Liver (tissue), 9 donors: Measurements from ENCODE around the gene NLGN1. TPM values are rescaled to one million over a fixed set of nuclear protein-coding genes. Genes with fewer than 3 reads are reported as not detected.
"Not testable (repeated sequence)": the region's sequence is repeated elsewhere in the genome, so short reads cannot be mapped to it uniquely, and the experiment has no call there.

ENCODE experiments used
- DNase-seq: peaks from one replicate; pipeline ENCODE4 v3.0.0-alpha.2; 2017; ENCODE audit warnings: low spot score
- H3K27ac ChIP-seq, 2 donors: one replicate each; pipeline ENCODE4 v1.7.0; 2013; ENCODE audit warnings: inconsistent platforms in 2 of 2, low read length in 2 of 2, control low read depth in 1 of 2, low read depth in 1 of 2, mild to moderate bottlenecking in 1 of 2
- H3K27me3 ChIP-seq, 4 donors: one replicate each; pipeline versions ENCODE4 v1.6.1 to v1.7.0; 2013; ENCODE audit warnings: low read length in 3 of 4, inconsistent platforms in 1 of 4, mild to moderate bottlenecking in 1 of 4, moderate library complexity in 1 of 4; ENCODE audit not compliant: control insufficient read depth in 4 of 4, insufficient read depth in 4 of 4
- H3K36me3 ChIP-seq, 4 donors: one replicate each; pipeline versions ENCODE4 v1.6.1 to v1.7.0; 2013; ENCODE audit warnings: low read length in 3 of 4, mild to moderate bottlenecking in 3 of 4, low read depth in 1 of 4, moderate library complexity in 1 of 4; ENCODE audit not compliant: control insufficient read depth in 4 of 4, insufficient read depth in 3 of 4
- H3K4me1 ChIP-seq, 4 donors: one replicate each; pipeline versions ENCODE4 v1.6.1 to v1.7.0; 2013; ENCODE audit warnings: low read length in 3 of 4, mild to moderate bottlenecking in 3 of 4, moderate library complexity in 1 of 4; ENCODE audit not compliant: control insufficient read depth in 4 of 4, insufficient read depth in 4 of 4
- H3K4me3 ChIP-seq, 3 donors: one replicate each; pipeline versions ENCODE4 v1.6.1 to v1.7.0; 2013; ENCODE audit warnings: low read length in 3 of 3, control low read depth in 1 of 3, low read depth in 1 of 3, mild to moderate bottlenecking in 1 of 3
- H3K9ac ChIP-seq, 2 donors: one replicate each; pipeline ENCODE4 v1.7.0; 2013; ENCODE audit warnings: low read length in 2 of 2, mild to moderate bottlenecking in 2 of 2, moderate library complexity in 2 of 2, control low read depth in 1 of 2, low read depth in 1 of 2
- H3K9me3 ChIP-seq, 4 donors: one replicate each; pipeline versions ENCODE4 v1.6.1 to v1.7.0; 2013; ENCODE audit warnings: low read length in 3 of 4; ENCODE audit not compliant: control insufficient read depth in 4 of 4
- EGR1 ChIP-seq, 2 donors: IDR thresholded peaks; 2 replicates each; pipeline ENCODE4 v1.6.1; 2016 to 2018; ENCODE audit warnings: antibody characterized with exemption in 2 of 2, low read depth in 2 of 2
- FOXA1 ChIP-seq: IDR thresholded peaks from 2 replicates; pipeline ENCODE4 v1.6.1; 2016; ENCODE audit warnings: antibody characterized with exemption
- HNF4G ChIP-seq: IDR thresholded peaks from 2 replicates; pipeline ENCODE4 v1.6.1; 2016; ENCODE audit warnings: antibody characterized with exemption
- JUND ChIP-seq, 2 donors: IDR thresholded peaks; 2 replicates each; pipeline ENCODE4 v1.6.1; 2016; ENCODE audit warnings: antibody characterized with exemption in 2 of 2
- NR2F2 ChIP-seq: IDR thresholded peaks from 2 replicates; pipeline ENCODE4 v1.6.1; 2016; ENCODE audit warnings: antibody characterized with exemption
- RXRA ChIP-seq, 2 donors: IDR thresholded peaks; 2 replicates each; pipeline ENCODE4 v1.6.1; 2017 to 2018; ENCODE audit warnings: antibody characterized with exemption in 2 of 2, mild to moderate bottlenecking in 1 of 2
- TAF1 ChIP-seq: conservative IDR thresholded peaks from 2 replicates; pipeline ENCODE4 v1.6.1; 2016; ENCODE audit warnings: antibody characterized with exemption, mild to moderate bottlenecking
- WGBS: extraction: QIAGEN DNeasy Blood & Tissue Kit; methylation state at CpG from one replicate; pipeline ENCODE4 v1.1.7; 2013; 5-methylcytosine and 5-hydroxymethylcytosine counted together
- polyA plus RNA-seq, 2 donors: library from polyadenylated mRNA; stranded (reverse) in 1 of 2; unstranded in 1 of 2; fragments of 200-250 nt in 1 of 2; fragments of >200 nt in 1 of 2; fragmentation: Nextera tagmentation in 1 of 2; extraction: Ambion mirVana in 1 of 2; gene quantifications; one replicate each; pipeline versions ENCODE4 v1.2.1 to v1.2.3, GENCODE V29; 2013 to 2015
- total RNA-seq, 2 donors: library from RNA; depleted of rRNA; stranded (reverse); fragments of >200 nt; gene quantifications; one replicate each; pipeline ENCODE4 v1.2.3, GENCODE V29; 2014
- TF ChIP-seq, protein P1 (sequence below): IDR thresholded peaks from 2 replicates; pipeline ENCODE4 v1.6.1; 2016; ENCODE audit warnings: antibody characterized with exemption, mild to moderate bottlenecking
- TF ChIP-seq, protein P2 (sequence below): IDR thresholded peaks from 2 replicates; pipeline ENCODE4 v1.6.1; 2016; ENCODE audit warnings: antibody characterized with exemption
- TF ChIP-seq, protein P3 (sequence below): fragments of 150-350 bp; IDR thresholded peaks from 2 replicates; pipeline ENCODE4 v1.5.1; 2017; ENCODE audit warnings: improper control_type of control experiment, low read depth, low read length; ENCODE audit not compliant: missing input control
- TF ChIP-seq, protein P4 (sequence below): IDR thresholded peaks from 2 replicates; pipeline ENCODE4 v1.6.1; 2016; ENCODE audit warnings: antibody characterized with exemption
- donor health status: healthy.
- donor health status: healthy.
- donor health status: healthy.
- donor health status: healthy.
- donor health status: healthy.

The NLGN1 gene
- total and polyA plus RNA-seq, 4 donors, result 0.02 to 0.67 (median 0.37) TPM; not detected in 1

DNA sequence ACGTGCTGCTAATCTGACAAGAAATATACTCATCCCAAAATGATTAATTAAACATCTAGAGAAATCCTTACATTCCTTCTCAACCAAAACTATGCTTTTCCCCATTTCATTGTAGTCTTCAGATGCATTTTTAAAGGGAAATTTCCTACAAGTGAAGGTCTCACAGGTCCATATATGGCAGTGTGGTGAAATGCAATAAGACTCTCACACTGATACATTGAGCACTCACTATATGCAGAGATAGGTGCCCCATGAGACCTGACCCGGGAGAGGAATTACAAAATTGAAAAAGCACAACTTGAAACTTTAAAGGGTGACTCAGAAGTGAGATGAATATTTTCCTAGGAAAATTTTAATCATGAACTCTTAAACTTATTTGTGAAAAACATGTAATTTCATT is 832.4 kb downstream of the NLGN1 start:
- H3K27ac ChIP-seq, result no peak overlapping the region
- no peaks in the 10 kb centered on the region for H3K4me1 ChIP-seq
- H3K9ac ChIP-seq, result no peak overlapping the region
- DNase-seq, result no peak
- WGBS, result 67% methylated on average over 2 of the region's 2 CpGs
- H3K27me3 ChIP-seq, result no peaks in the 10 kb centered on the region
- H3K9me3 ChIP-seq, result no peaks in the 10 kb centered on the region
- TF ChIP-seq, protein P1, sequence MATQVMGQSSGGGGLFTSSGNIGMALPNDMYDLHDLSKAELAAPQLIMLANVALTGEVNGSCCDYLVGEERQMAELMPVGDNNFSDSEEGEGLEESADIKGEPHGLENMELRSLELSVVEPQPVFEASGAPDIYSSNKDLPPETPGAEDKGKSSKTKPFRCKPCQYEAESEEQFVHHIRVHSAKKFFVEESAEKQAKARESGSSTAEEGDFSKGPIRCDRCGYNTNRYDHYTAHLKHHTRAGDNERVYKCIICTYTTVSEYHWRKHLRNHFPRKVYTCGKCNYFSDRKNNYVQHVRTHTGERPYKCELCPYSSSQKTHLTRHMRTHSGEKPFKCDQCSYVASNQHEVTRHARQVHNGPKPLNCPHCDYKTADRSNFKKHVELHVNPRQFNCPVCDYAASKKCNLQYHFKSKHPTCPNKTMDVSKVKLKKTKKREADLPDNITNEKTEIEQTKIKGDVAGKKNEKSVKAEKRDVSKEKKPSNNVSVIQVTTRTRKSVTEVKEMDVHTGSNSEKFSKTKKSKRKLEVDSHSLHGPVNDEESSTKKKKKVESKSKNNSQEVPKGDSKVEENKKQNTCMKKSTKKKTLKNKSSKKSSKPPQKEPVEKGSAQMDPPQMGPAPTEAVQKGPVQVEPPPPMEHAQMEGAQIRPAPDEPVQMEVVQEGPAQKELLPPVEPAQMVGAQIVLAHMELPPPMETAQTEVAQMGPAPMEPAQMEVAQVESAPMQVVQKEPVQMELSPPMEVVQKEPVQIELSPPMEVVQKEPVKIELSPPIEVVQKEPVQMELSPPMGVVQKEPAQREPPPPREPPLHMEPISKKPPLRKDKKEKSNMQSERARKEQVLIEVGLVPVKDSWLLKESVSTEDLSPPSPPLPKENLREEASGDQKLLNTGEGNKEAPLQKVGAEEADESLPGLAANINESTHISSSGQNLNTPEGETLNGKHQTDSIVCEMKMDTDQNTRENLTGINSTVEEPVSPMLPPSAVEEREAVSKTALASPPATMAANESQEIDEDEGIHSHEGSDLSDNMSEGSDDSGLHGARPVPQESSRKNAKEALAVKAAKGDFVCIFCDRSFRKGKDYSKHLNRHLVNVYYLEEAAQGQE, result no peak
- TF ChIP-seq FOXA1 (no peak), JUND (IDR thresholded peaks at IDR 0.05) (no peak), NR2F2 (no peak), HNF4G (no peak), TAF1 (no peak), EGR1 (IDR thresholded peaks at IDR 0.05; ENCODE audit: low read depth in 2 of 2) (no peak), RXRA (IDR thresholded peaks at IDR 0.05) (no peak)
- TF ChIP-seq, protein P2, sequence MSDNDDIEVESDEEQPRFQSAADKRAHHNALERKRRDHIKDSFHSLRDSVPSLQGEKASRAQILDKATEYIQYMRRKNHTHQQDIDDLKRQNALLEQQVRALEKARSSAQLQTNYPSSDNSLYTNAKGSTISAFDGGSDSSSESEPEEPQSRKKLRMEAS, result no peak
- TF ChIP-seq, protein P3, sequence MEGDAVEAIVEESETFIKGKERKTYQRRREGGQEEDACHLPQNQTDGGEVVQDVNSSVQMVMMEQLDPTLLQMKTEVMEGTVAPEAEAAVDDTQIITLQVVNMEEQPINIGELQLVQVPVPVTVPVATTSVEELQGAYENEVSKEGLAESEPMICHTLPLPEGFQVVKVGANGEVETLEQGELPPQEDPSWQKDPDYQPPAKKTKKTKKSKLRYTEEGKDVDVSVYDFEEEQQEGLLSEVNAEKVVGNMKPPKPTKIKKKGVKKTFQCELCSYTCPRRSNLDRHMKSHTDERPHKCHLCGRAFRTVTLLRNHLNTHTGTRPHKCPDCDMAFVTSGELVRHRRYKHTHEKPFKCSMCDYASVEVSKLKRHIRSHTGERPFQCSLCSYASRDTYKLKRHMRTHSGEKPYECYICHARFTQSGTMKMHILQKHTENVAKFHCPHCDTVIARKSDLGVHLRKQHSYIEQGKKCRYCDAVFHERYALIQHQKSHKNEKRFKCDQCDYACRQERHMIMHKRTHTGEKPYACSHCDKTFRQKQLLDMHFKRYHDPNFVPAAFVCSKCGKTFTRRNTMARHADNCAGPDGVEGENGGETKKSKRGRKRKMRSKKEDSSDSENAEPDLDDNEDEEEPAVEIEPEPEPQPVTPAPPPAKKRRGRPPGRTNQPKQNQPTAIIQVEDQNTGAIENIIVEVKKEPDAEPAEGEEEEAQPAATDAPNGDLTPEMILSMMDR, result no peak
- TF ChIP-seq, protein P4, sequence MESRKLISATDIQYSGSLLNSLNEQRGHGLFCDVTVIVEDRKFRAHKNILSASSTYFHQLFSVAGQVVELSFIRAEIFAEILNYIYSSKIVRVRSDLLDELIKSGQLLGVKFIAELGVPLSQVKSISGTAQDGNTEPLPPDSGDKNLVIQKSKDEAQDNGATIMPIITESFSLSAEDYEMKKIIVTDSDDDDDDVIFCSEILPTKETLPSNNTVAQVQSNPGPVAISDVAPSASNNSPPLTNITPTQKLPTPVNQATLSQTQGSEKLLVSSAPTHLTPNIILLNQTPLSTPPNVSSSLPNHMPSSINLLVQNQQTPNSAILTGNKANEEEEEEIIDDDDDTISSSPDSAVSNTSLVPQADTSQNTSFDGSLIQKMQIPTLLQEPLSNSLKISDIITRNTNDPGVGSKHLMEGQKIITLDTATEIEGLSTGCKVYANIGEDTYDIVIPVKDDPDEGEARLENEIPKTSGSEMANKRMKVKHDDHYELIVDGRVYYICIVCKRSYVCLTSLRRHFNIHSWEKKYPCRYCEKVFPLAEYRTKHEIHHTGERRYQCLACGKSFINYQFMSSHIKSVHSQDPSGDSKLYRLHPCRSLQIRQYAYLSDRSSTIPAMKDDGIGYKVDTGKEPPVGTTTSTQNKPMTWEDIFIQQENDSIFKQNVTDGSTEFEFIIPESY, result no peak
- H3K36me3 ChIP-seq, result no peaks in the 10 kb centered on the region
- H3K4me3 ChIP-seq, result no peak overlapping the region

DNA sequence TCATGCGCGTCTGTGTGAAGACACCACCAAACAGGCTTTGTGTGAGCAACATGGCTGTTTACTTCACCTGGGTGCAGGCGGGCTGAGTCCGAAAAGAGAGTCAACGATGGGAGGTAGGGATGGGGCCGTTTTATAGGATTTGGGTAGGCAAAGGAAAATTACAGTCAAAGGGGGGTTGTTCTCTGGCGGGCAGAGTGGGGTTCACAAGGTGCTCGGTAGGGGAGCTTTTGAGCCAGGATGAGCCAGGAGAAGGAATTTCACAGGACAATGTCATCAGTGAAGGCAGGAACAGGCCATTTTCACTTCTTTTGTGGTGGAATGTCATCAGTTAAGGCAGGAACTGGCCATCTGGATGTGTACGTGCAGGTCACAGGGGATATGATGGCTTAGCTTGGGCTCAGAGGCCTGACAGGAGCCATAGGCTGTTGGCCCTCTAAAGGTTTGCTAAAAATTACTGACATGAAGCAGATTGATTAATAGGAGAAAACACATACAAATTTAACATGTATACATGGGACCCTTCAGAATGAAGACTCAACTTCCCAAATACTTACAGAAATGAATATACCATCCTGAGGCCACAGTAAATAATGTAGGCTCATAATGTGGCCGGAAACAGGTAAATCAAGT is 834.6 kb downstream of the NLGN1 start:
- H3K27ac ChIP-seq, H3K27me3 ChIP-seq, H3K9me3 ChIP-seq, H3K9ac ChIP-seq, H3K4me3 ChIP-seq, H3K4me1 ChIP-seq, DNase-seq, H3K36me3 ChIP-seq: not testable (repeated sequence)
- 86% methylated on average over 10 of the region's 10 CpGs for WGBS
